HepG2 (cell line): ENCODE data around the gene KIF5B. TPM values are rescaled to one million over a fixed set of nuclear protein-coding genes. Genes with fewer than 3 reads are reported as not detected.

Experiments used
- ATAC-seq: fragments of 200-7000 bp; cut with Tn5 transposase; 3 replicates; pipeline ENCODE4 v1.9.1; 2020; ENCODE audit warnings: mild to moderate bottlenecking, moderate library complexity
- BruUV-seq: library from RNA; stranded (reverse); fragments of 400-500 nt; replicated peaks from 2 replicates; lab custom pipeline; 2021; lab: Mats Ljungman, UMichigan
- CTCF ChIA-PET: fragments of 300-600 bp; formaldehyde crosslinking; extraction: SDS; loops from one replicate; lab custom pipeline; 2021; ENCODE audit warnings: low total read pairs, inconsistent platforms, low intra/inter-chr PET ratio; lab: Yijun Ruan, JAX
- POLR2A ChIA-PET: fragments of 350-600 bp; sonication (Branson Sonifier 250); formaldehyde crosslinking; loops from one replicate; lab custom pipeline; 2020; ENCODE audit warnings: antibody characterized with exemption, inconsistent platforms; lab: Yijun Ruan, JAX
- DNase-seq: peaks from one replicate; pipeline ENCODE4 v3.0.0-alpha.2; 2015; ENCODE audit warnings: low spot score
- FAIRE-seq: peaks from 3 replicates; lab custom pipeline; 2011; peaks lifted over from hg19 to GRCh38; lab: Jason Lieb, UNC
- H2AFZ ChIP-seq: one replicate; pipeline ENCODE4 v1.6.1; 2011; ENCODE audit warnings: low read length, inconsistent platforms
- H3K27ac ChIP-seq: fragments of 300-600 bp; 3 replicates; pipeline ENCODE4 v1.8.0; 2011; ENCODE audit warnings: mixed run types, mild to moderate bottlenecking, mixed read lengths, low read length, inconsistent platforms; ENCODE audit not compliant: insufficient read depth; ENCODE audit errors: extremely low read length
- H3K27me3 ChIP-seq, 2 experiments: fragments of 200-600 bp in 1 of 2; 2 replicates in 1 of 2; 3 replicates in 1 of 2; pipeline versions ENCODE4 v1.6.0 to v1.8.0; 2011; ENCODE audit warnings: low read length in 2 of 2, mild to moderate bottlenecking in 2 of 2, moderate library complexity in 2 of 2, inconsistent platforms in 1 of 2; ENCODE audit not compliant: insufficient read depth in 2 of 2, control insufficient read depth in 1 of 2
- H3K36me3 ChIP-seq, 2 experiments: fragments of 200-600 bp in 1 of 2; replicated peaks in 1 of 2; 2 replicates in 1 of 2; 3 replicates in 1 of 2; pipeline versions ENCODE4 v1.5.1 to v1.8.0; 2011; ENCODE audit warnings: low read length in 2 of 2, inconsistent platforms in 1 of 2; ENCODE audit not compliant: insufficient read depth in 2 of 2, control insufficient read depth in 1 of 2
- H3K4me1 ChIP-seq: 2 replicates; pipeline ENCODE4 v1.5.1; 2012; ENCODE audit warnings: low read length, inconsistent platforms; ENCODE audit not compliant: insufficient read depth
- H3K4me2 ChIP-seq: 2 replicates; pipeline ENCODE4 v1.6.0; 2011; ENCODE audit warnings: low read depth, low read length, inconsistent platforms
- H3K4me3 ChIP-seq, 3 experiments: fragments of 200-600 bp in 1 of 3; sonication (generic), shearing (Covaris generic) in 1 of 3; replicated peaks in 1 of 3; 2 replicates each; pipeline ENCODE4 v1.5.1; 2011 to 2016; ENCODE audit warnings: low read length in 3 of 3, inconsistent platforms in 2 of 3, low read depth in 2 of 3, mild to moderate bottlenecking in 2 of 3, control low read depth in 1 of 3, mixed read lengths in 1 of 3; ENCODE audit not compliant: insufficient read depth in 1 of 3
- H3K79me2 ChIP-seq: one replicate; pipeline ENCODE4 v1.6.1; 2011; ENCODE audit warnings: low read length, inconsistent platforms; ENCODE audit not compliant: insufficient read depth
- H3K9ac ChIP-seq: 2 replicates; pipeline ENCODE4 v1.6.0; 2011; ENCODE audit warnings: mild to moderate bottlenecking, low read depth, low read length, inconsistent platforms; ENCODE audit not compliant: insufficient read depth
- H3K9me3 ChIP-seq: 2 replicates; pipeline ENCODE4 v1.5.1; 2012; ENCODE audit warnings: mild to moderate bottlenecking, low read length
- H4K20me1 ChIP-seq: 2 replicates; pipeline ENCODE4 v1.6.0; 2011; ENCODE audit warnings: inconsistent platforms, mild to moderate bottlenecking, low read length, moderate library complexity; ENCODE audit not compliant: insufficient read depth
- FOXP1 ChIP-seq, 2 experiments: fragments of 450-650 bp in 1 of 2; IDR thresholded peaks; 2 replicates each; pipeline ENCODE4 v1.6.1; 2017 to 2018; ENCODE audit warnings: antibody characterized with exemption in 1 of 2
- HHEX ChIP-seq: IDR thresholded peaks from 2 replicates; pipeline ENCODE4 v1.6.1; 2016; ENCODE audit warnings: control low read depth
- KMT2A ChIP-seq: sonication (generic); formaldehyde crosslinking; IDR thresholded peaks from 2 replicates; pipeline ENCODE4 v1.4.0; 2020; ENCODE audit warnings: missing genetic modification reagents
- MIER3 ChIP-seq: IDR thresholded peaks from 2 replicates; pipeline ENCODE4 v1.6.1; 2016; ENCODE audit warnings: missing compliant biosample characterization, borderline replicate concordance
- MTA3 ChIP-seq: sonication (generic); formaldehyde crosslinking; IDR thresholded peaks from 2 replicates; pipeline ENCODE4 v1.4.0; 2020; ENCODE audit warnings: missing genetic modification reagents
- NR2F1 ChIP-seq, 2 experiments: fragments of 450-650 bp in 1 of 2; formaldehyde crosslinking in 1 of 2; IDR thresholded peaks; 2 replicates each; pipeline versions ENCODE4 v1.5.0 to v1.6.1; 2016 to 2020; ENCODE audit warnings: mild to moderate bottlenecking in 1 of 2, missing compliant biosample characterization in 1 of 2, missing genetic modification reagents in 1 of 2, moderate library complexity in 1 of 2
- NR2F2 ChIP-seq: IDR thresholded peaks from 2 replicates; pipeline ENCODE4 v1.6.1; 2012; ENCODE audit warnings: low read depth, inconsistent platforms, borderline replicate concordance
- RBFOX2 ChIP-seq: fragments of 200-400 bp; formaldehyde crosslinking; IDR thresholded peaks from 2 replicates; pipeline ENCODE4 v1.6.1; 2017; ENCODE audit warnings: low read depth, mild to moderate bottlenecking, low read length
- RELA ChIP-seq: sonication (generic); formaldehyde crosslinking; IDR thresholded peaks from 2 replicates; pipeline ENCODE4 v1.4.0; 2020; ENCODE audit warnings: missing genetic modification reagents
- SMARCC2 ChIP-seq: fragments of 450-650 bp; IDR thresholded peaks from 2 replicates; pipeline ENCODE4 v1.6.1; 2017; ENCODE audit warnings: antibody characterized with exemption, mild to moderate bottlenecking
- TEAD3 ChIP-seq: optimal IDR thresholded peaks from 2 replicates; pipeline ENCODE3; 2016; ENCODE audit warnings: borderline replicate concordance
- XBP1 ChIP-seq: sonication (generic); formaldehyde crosslinking; IDR thresholded peaks from 2 replicates; pipeline ENCODE4 v1.5.0; 2020; ENCODE audit warnings: missing genetic modification reagents
- ZBTB20 ChIP-seq: sonication (generic); formaldehyde crosslinking; IDR thresholded peaks from 2 replicates; pipeline ENCODE4 v1.8.1; 2023; ENCODE audit warnings: missing genetic modification reagents, low read depth, mild to moderate bottlenecking, borderline replicate concordance
- ZFP1 ChIP-seq: IDR thresholded peaks from 2 replicates; pipeline ENCODE4 v1.6.1; 2016
- ZNF253 ChIP-seq: sonication (generic); formaldehyde crosslinking; IDR thresholded peaks from 2 replicates; pipeline ENCODE4 v1.8.0; 2022; ENCODE audit warnings: mild to moderate bottlenecking, missing genetic modification reagents, borderline replicate concordance
- ZNF329 ChIP-seq: sonication (generic); formaldehyde crosslinking; IDR thresholded peaks from 2 replicates; pipeline ENCODE4 v1.9.0; 2021; ENCODE audit warnings: low read depth, mild to moderate bottlenecking, missing genetic modification reagents
- ZNF839 ChIP-seq: sonication (generic); formaldehyde crosslinking; IDR thresholded peaks from 2 replicates; pipeline ENCODE4 v1.4.0; 2020; ENCODE audit warnings: missing genetic modification reagents, mild to moderate bottlenecking, borderline replicate concordance
- WGBS: methylation state at CpG from one replicate; pipeline ENCODE4 v1.1.6; 2017; ENCODE audit warnings: low lambda C conversion rate; 5-methylcytosine and 5-hydroxymethylcytosine counted together
- in situ Hi-C: cut with HindIII; loops from 2 replicates; pipeline ENCODE4 v1.10.0; 2017; ENCODE audit warnings: low pct_unique_long_range_greater_than_20kb; ENCODE audit not compliant: extremely low pct_ligation_motif_present
- intact Hi-C: fragments of 100-400 bp; cut with micrococcal nuclease; formaldehyde crosslinking; loops from one replicate; pipeline ENCODE4 v1.10.0; 2022; ENCODE audit not compliant: unreplicated experiment
- polyA plus RNA-seq, 8 experiments: library from polyadenylated mRNA; depleted of rRNA in 3 of 8; stranded (reverse) in 7 of 8; unstranded in 1 of 8; fragments of >200 nt; fragmentation: Illumina TruSeq in 4 of 8; extraction: Trizol in 4 of 8; gene quantifications; 2 replicates each; pipeline versions ENCODE4 v1.2.1 to v1.2.3, GENCODE V29; 2011 to 2016; ENCODE audit warnings: low read depth in 4 of 8, missing spikeins in 1 of 8, mixed read lengths in 1 of 8; ENCODE audit not compliant: insufficient read depth in 1 of 8
- total RNA-seq, 5 experiments: library from RNA; depleted of rRNA; stranded (reverse); fragments of >200 nt; fragmentation: Illumina TruSeq; extraction: Trizol; gene quantifications; 2 replicates each; pipeline ENCODE4 v1.2.3, GENCODE V29; 2016; ENCODE audit warnings: low read depth in 1 of 5
- TF ChIP-seq, protein P1 (sequence below): sonication (generic); formaldehyde crosslinking; IDR thresholded peaks from 2 replicates; pipeline ENCODE4 v1.5.0; 2020; ENCODE audit warnings: missing genetic modification reagents, mild to moderate bottlenecking, borderline replicate concordance
- TF ChIP-seq, protein P2 (sequence below): sonication (generic); formaldehyde crosslinking; IDR thresholded peaks from 2 replicates; pipeline ENCODE4 v1.5.0; 2020; ENCODE audit warnings: mild to moderate bottlenecking, missing genetic modification reagents
- TF ChIP-seq, protein P3 (sequence below): sonication (generic); formaldehyde crosslinking; IDR thresholded peaks from 2 replicates; pipeline ENCODE4 v1.4.0; 2020; ENCODE audit warnings: missing genetic modification reagents, borderline replicate concordance

Gene KIF5B
- total and polyA plus RNA-seq, 2 of the 13 experiments (the other 11 are each of a cell fraction or from before 2014, with no cell fraction given), result 34.3 to 133 TPM

DNA sequence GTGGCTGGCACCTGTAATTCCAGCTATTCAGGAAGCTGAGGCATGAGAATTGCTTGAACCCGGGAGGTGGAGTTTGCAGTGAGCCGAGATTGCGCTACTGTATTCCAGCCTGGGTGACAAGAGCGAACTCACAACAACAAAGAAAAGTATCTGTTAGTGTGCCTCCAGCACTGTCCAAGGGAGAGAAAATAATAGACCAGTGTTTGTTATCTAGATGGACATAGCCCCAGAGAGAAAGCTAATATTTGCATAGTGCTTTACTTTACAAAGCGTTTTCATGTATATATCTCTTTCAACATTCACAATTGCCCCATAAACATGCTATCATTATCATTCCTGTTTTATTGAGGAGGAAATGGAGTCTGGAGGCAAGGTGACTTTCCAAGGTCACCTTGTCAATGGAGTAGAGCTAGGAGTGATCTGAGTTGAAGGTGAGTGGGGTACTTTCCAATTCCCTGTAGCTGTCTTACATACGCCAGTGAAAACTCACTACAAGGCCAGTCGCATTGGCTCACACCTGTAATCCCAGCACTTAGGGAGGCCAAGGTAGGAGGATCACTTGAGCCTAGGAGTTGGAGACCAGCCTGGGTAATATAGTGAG, 49.7 kb upstream of the KIF5B start:
- BruUV-seq, result no TSS peak
- ATAC-seq, result peak; percentile 98
- intact Hi-C loops (loop anchor here (1.0 kb wide), 2 partner anchors 19 to 50 kb away; partner anchors contain the start of gene KIF5B), in situ Hi-C loops (no loop called here)
- peaks cover 45% of the 10 kb centered on the region for H3K4me1 ChIP-seq
- H3K9me3 ChIP-seq, result no peaks in the 10 kb centered on the region
- peak overlapping the region; percentile 58 for H3K9ac ChIP-seq
- peak; percentile 97 for FAIRE-seq
- WGBS, result 9% methylated on average over 7 of the region's 7 CpGs
- H3K4me3 ChIP-seq, result peak overlapping the region in 2 of 3 experiments; percentile 17 to 58; a peak in 2 of 6 replicates
- H3K27me3 ChIP-seq, result no peaks in the 10 kb centered on the region
- no peak overlapping the region for H2AFZ ChIP-seq
- no peaks in the 10 kb centered on the region for H4K20me1 ChIP-seq
- peak overlapping the region; percentile 75 for H3K4me2 ChIP-seq
- H3K27ac ChIP-seq, result peak overlapping the region; percentile 84
- DNase-seq, result peak; percentile 98
- no peaks in the 10 kb centered on the region for H3K79me2 ChIP-seq
- CTCF ChIA-PET, result no interaction called here
- POLR2A ChIA-PET, result interaction anchor here (0.7 to 2.7 kb wide), 7 partner anchors 11 to 60 kb away, joined by 3 to 37 read pairs (median 5); no protein-coding TSS in a partner anchor
- no peaks in the 10 kb centered on the region for H3K36me3 ChIP-seq
- TF ChIP-seq MTA3 (CRISPR knock-in tag) (no peak), SMARCC2 (0 out of 2 replicates have a peak, but pooled peaks have one; percentile 48), ZNF329 (CRISPR knock-in tag) (no peak), KMT2A (CRISPR knock-in tag) (0 out of 2 replicates have a peak, but pooled peaks have one; percentile 5), ZNF839 (no peak), ZFP1 (CRISPR knock-in tag) (peak; percentile 81; the same call in 1 of the 2 replicates), RELA (CRISPR knock-in tag) (0 out of 2 replicates have a peak, but pooled peaks have one; percentile 32), ZBTB20 (CRISPR knock-in tag) (peak; percentile 95), NR2F1 (CRISPR knock-in tag; IDR thresholded peaks at IDR 0.05) (peak in 1 of 2 experiments; percentile 26; a peak in 1 of 4 replicates), FOXP1 (IDR thresholded peaks at IDR 0.05) (peak; percentile 71; the same call in 1 of the 2 replicates), FOXP1 (CRISPR knock-in tag; IDR thresholded peaks at IDR 0.05) (peak; percentile 84), RBFOX2 (no peak), TEAD3 (CRISPR knock-in tag) (peak; percentile 73), XBP1 (no peak), HHEX (CRISPR knock-in tag) (peak; percentile 53; the same call in 1 of the 2 replicates), NR2F2 (peak; percentile 76; the same call in 1 of the 2 replicates), ZNF253 (CRISPR knock-in tag) (no peak), MIER3 (peak; percentile 91)
- TF ChIP-seq, protein P1, sequence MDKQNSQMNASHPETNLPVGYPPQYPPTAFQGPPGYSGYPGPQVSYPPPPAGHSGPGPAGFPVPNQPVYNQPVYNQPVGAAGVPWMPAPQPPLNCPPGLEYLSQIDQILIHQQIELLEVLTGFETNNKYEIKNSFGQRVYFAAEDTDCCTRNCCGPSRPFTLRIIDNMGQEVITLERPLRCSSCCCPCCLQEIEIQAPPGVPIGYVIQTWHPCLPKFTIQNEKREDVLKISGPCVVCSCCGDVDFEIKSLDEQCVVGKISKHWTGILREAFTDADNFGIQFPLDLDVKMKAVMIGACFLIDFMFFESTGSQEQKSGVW (CRISPR knock-in tag), result no peak
- TF ChIP-seq, protein P2, sequence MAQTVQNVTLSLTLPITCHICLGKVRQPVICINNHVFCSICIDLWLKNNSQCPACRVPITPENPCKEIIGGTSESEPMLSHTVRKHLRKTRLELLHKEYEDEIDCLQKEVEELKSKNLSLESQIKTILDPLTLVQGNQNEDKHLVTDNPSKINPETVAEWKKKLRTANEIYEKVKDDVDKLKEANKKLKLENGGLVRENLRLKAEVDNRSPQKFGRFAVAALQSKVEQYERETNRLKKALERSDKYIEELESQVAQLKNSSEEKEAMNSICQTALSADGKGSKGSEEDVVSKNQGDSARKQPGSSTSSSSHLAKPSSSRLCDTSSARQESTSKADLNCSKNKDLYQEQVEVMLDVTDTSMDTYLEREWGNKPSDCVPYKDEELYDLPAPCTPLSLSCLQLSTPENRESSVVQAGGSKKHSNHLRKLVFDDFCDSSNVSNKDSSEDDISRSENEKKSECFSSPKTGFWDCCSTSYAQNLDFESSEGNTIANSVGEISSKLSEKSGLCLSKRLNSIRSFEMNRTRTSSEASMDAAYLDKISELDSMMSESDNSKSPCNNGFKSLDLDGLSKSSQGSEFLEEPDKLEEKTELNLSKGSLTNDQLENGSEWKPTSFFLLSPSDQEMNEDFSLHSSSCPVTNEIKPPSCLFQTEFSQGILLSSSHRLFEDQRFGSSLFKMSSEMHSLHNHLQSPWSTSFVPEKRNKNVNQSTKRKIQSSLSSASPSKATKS, result no peak
- TF ChIP-seq, protein P3, sequence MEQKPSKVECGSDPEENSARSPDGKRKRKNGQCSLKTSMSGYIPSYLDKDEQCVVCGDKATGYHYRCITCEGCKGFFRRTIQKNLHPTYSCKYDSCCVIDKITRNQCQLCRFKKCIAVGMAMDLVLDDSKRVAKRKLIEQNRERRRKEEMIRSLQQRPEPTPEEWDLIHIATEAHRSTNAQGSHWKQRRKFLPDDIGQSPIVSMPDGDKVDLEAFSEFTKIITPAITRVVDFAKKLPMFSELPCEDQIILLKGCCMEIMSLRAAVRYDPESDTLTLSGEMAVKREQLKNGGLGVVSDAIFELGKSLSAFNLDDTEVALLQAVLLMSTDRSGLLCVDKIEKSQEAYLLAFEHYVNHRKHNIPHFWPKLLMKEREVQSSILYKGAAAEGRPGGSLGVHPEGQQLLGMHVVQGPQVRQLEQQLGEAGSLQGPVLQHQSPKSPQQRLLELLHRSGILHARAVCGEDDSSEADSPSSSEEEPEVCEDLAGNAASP (CRISPR knock-in tag), result peak; percentile 89; the same call in 1 of the 2 replicates
